ENCODE measurements around the gene CTBP2. TPM values are rescaled to one million over a fixed set of nuclear protein-coding genes. Genes with fewer than 3 reads are reported as not detected.
A peak's percentile ranks its signal among the peaks of the same experiment; 100 is the strongest.

Gene CTBP2
- total RNA-seq, 6 experiments from 2014 or later = 3.2 to 8.2 (median 5.4) TPM

DNA sequence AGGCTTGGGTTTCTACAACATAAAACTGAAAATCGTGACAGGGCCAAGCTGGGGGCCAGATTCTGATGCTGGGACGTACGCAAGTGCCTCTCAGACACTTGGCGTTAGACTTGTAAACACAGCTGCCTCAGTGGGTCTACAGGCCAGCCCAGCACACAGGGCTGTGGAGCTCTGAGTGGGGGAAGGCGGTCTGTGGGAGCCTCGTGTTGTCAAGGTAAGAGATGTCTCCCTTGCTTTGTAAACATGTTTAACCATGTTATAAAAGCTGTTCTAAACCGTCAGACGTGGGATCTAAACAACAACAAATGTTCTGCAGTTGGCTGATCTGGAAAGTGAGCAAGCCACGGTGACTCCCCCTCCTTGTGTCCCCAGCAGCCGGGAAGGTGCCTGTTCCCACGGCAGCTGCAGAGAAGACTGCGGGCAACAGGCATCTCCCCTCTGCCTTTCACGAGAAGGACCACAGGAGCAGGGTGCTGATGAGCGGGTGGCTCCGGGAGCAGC, 150.7 kb downstream of the CTBP2 start:
- WGBS (ENCODE audit: insufficient coverage, low coverage, low lambda C conversion rate, missing lambda C conversion rate) = 33% methylated on average over 1 of the region's 15 CpGs
- TF ChIP-seq, protein P1, sequence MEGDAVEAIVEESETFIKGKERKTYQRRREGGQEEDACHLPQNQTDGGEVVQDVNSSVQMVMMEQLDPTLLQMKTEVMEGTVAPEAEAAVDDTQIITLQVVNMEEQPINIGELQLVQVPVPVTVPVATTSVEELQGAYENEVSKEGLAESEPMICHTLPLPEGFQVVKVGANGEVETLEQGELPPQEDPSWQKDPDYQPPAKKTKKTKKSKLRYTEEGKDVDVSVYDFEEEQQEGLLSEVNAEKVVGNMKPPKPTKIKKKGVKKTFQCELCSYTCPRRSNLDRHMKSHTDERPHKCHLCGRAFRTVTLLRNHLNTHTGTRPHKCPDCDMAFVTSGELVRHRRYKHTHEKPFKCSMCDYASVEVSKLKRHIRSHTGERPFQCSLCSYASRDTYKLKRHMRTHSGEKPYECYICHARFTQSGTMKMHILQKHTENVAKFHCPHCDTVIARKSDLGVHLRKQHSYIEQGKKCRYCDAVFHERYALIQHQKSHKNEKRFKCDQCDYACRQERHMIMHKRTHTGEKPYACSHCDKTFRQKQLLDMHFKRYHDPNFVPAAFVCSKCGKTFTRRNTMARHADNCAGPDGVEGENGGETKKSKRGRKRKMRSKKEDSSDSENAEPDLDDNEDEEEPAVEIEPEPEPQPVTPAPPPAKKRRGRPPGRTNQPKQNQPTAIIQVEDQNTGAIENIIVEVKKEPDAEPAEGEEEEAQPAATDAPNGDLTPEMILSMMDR (IDR thresholded peaks at IDR 0.05) = no peak
- TF ChIP-seq POLR2A (IDR thresholded peaks at IDR 0.05) = no peak
- H3K4me3 ChIP-seq = no peak overlapping the region
- no peaks in the 10 kb centered on the region for H3K4me1 ChIP-seq
- H3K36me3 ChIP-seq = no peaks in the 10 kb centered on the region
- intact Hi-C loops (cut with DNase I) = no loop called here
- no peak for ATAC-seq
- DNase-seq = peak in 1 of 3 donors; percentile 25
- H3K27ac ChIP-seq = no peak overlapping the region
- no peaks in the 10 kb centered on the region for H3K9me3 ChIP-seq
- no peaks in the 10 kb centered on the region for H3K27me3 ChIP-seq

- TF ChIP-seq, protein P1 (IDR thresholded peaks at IDR 0.05) = no peak
- TF ChIP-seq POLR2A (IDR thresholded peaks at IDR 0.05) = no peak
- WGBS (ENCODE audit: insufficient coverage, low coverage, low lambda C conversion rate, missing lambda C conversion rate) = 76% methylated on average over 12 of the region's 22 CpGs
- H3K36me3 ChIP-seq = no peaks in the 10 kb centered on the region
- DNase-seq (peak in 1 of 3 donors; percentile 40), ATAC-seq (no peak)
- no peaks in the 10 kb centered on the region for H3K27me3 ChIP-seq
- H3K4me1 ChIP-seq = no peaks in the 10 kb centered on the region
- no peak overlapping the region for H3K27ac ChIP-seq
- H3K4me3 ChIP-seq = no peak overlapping the region
- intact Hi-C loops (cut with DNase I) = no loop called here
- no peaks in the 10 kb centered on the region for H3K9me3 ChIP-seq
Measured at GRCh38 chr10:125008689-125009638, 151.4 kb downstream of the CTBP2 start.

- intact Hi-C loops (cut with DNase I) = no loop called here
- Histone ChIP-seq H3K4me3 (no peak overlapping the region), H3K27ac (no peak overlapping the region), H3K4me1 (no peaks in the 10 kb centered on the region), H3K27me3 (no peaks in the 10 kb centered on the region), H3K36me3 (no peaks in the 10 kb centered on the region), H3K9me3 (no peaks in the 10 kb centered on the region)
- TF ChIP-seq POLR2A (IDR thresholded peaks at IDR 0.05) = no peak
- TF ChIP-seq, protein P1 (IDR thresholded peaks at IDR 0.05) = no peak
- no peak for ATAC-seq
- WGBS (ENCODE audit: insufficient coverage, low coverage, low lambda C conversion rate, missing lambda C conversion rate) = 92% methylated on average over 4 of the region's 6 CpGs
- DNase-seq = no peak
Measured at GRCh38 chr10:125007436-125007835, 152.9 kb downstream of the CTBP2 start.

- ATAC-seq (peak in 1 of 4 donors; percentile 20), DNase-seq (peak in 1 of 3 donors; percentile 46)
- no peaks in the 10 kb centered on the region for H3K9me3 ChIP-seq
- no peaks in the 10 kb centered on the region for H3K36me3 ChIP-seq
- intact Hi-C loops (cut with DNase I) = no loop called here
- 79% methylated on average over 11 of the region's 19 CpGs for WGBS (ENCODE audit: insufficient coverage, low coverage, low lambda C conversion rate, missing lambda C conversion rate)
- TF ChIP-seq, protein P1 (IDR thresholded peaks at IDR 0.05) = no peak
- no peak for TF ChIP-seq POLR2A (IDR thresholded peaks at IDR 0.05)
- no peaks in the 10 kb centered on the region for H3K27me3 ChIP-seq
- H3K4me3 ChIP-seq = no peak overlapping the region
- no peaks in the 10 kb centered on the region for H3K4me1 ChIP-seq
- no peak overlapping the region for H3K27ac ChIP-seq
Measured at GRCh38 chr10:125006921-125007426, 153.4 kb downstream of the CTBP2 start.

Measured in right lobe of liver (tissue), 6 donors.